HG02588 (cell line): ENCODE measurements around the gene RAD51B.

Experiments used
- ATAC-seq: cut with Tn5 transposase; IDR thresholded peaks from one replicate; pipeline ENCODE4 v1.9.1; 2021; ENCODE audit warnings: mild to moderate bottlenecking, moderate library complexity; ENCODE audit not compliant: unreplicated experiment

The RAD51B gene

GRCh38 chr14:68262567-68262966 lies 443.0 kb downstream of the RAD51B start:
- no peak for ATAC-seq

GRCh38 chr14:68263563-68264259 lies 444.1 kb downstream of the RAD51B start:
- ATAC-seq, result no peak

- ATAC-seq, result no peak
These were observed 444.6 kb downstream of the RAD51B start for GRCh38 chr14:68264260-68264569.

- no peak for ATAC-seq
These were observed 447.4 kb downstream of the RAD51B start for GRCh38 chr14:68266998-68267397.

- peak; percentile 54 for ATAC-seq
These were observed 448.6 kb downstream of the RAD51B start for GRCh38 chr14:68268197-68268596.

GRCh38 chr14:68268719-68269118 lies 449.1 kb downstream of the RAD51B start:
- ATAC-seq, result no peak

- ATAC-seq, result no peak
These were observed 449.8 kb downstream of the RAD51B start for GRCh38 chr14:68269136-68269927.

GRCh38 chr14:68270342-68270741 lies 450.8 kb downstream of the RAD51B start:
- no peak for ATAC-seq

GRCh38 chr14:68271913-68272391 lies 452.4 kb downstream of the RAD51B start:
- no peak for ATAC-seq

- ATAC-seq, result no peak
These were observed 453.8 kb downstream of the RAD51B start for GRCh38 chr14:68273413-68273812.

- no peak for ATAC-seq
These were observed 455.1 kb downstream of the RAD51B start for GRCh38 chr14:68274725-68275124.

GRCh38 chr14:68278576-68279436 lies 459.2 kb downstream of the RAD51B start:
- no peak for ATAC-seq

GRCh38 chr14:68279437-68279720 lies 459.8 kb downstream of the RAD51B start:
- ATAC-seq, result no peak

GRCh38 chr14:68279777-68280233 lies 460.2 kb downstream of the RAD51B start:
- peak; percentile 41 for ATAC-seq

GRCh38 chr14:68281497-68281896 lies 461.9 kb downstream of the RAD51B start:
- ATAC-seq, result no peak

- peak; percentile 18 for ATAC-seq
These were observed 463.1 kb downstream of the RAD51B start for GRCh38 chr14:68282479-68283377.

GRCh38 chr14:68283378-68284123 lies 464.0 kb downstream of the RAD51B start:
- peak; percentile 40 for ATAC-seq

- ATAC-seq, result no peak
These were observed 464.8 kb downstream of the RAD51B start for GRCh38 chr14:68284333-68284732.

GRCh38 chr14:68284834-68285233 lies 465.3 kb downstream of the RAD51B start:
- ATAC-seq, result no peak
